Activated CD4-positive, CD25-positive, alpha-beta regulatory T cell treated with anti-CD3 and anti-CD28 coated beads, Interleukin-2, amount 50 U/mL, for 72 hours (primary cell): Measurements from ENCODE around the gene PCSK5.
"Not testable (repeated sequence)": the region's sequence is repeated elsewhere in the genome, so short reads cannot be mapped to it uniquely, and the experiment has no call there.

ENCODE experiments used
- DNase-seq: peaks from one replicate; pipeline ENCODE4 v3.0.0; 2021

PCSK5 gene

DNA sequence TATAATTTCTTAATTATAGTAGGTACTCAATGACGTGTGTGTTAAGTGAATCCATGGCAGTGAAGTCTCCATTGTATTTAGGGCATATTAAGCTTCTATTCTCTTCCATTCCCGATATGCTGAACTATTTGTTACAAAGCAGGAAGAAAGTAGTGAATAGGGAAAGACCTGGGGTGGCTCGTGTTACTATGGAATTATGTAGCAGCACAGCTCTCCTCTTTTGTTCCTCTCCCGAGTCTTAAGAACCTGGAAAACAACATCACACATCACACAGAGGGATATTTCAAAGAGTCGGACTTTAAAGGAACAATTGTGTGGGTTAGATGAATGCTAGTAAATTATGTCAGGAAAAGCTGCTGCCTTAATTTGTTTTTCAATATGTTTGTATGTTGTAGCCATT, 131.8 kb downstream of the PCSK5 start:
- no peak for DNase-seq

- DNase-seq, result no peak
Measured at GRCh38 chr9:76023715-76024195, 133.3 kb downstream of the PCSK5 start.

- DNase-seq, result no peak
Measured at GRCh38 chr9:76025286-76025685, 134.8 kb downstream of the PCSK5 start.

DNA sequence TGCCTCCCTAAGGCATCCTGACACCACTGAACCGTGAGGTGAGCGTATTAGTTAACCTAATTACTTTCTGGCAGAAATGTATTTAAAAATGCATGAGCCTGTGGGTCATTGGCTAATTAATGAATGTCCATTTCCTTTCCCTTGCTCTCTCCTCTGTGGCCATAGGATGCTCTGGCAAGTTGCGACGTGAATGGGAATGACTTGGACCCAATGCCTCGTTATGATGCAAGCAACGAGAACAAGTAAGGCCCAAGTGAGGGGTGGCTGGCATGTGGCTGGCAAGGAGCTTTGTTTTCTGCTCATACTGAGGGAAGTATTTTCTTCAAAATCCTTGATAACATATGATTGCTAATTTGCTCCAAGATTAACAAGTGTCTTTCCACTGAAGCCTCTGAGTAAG, 136.3 kb downstream of the PCSK5 start:
- DNase-seq, result no peak

DNA sequence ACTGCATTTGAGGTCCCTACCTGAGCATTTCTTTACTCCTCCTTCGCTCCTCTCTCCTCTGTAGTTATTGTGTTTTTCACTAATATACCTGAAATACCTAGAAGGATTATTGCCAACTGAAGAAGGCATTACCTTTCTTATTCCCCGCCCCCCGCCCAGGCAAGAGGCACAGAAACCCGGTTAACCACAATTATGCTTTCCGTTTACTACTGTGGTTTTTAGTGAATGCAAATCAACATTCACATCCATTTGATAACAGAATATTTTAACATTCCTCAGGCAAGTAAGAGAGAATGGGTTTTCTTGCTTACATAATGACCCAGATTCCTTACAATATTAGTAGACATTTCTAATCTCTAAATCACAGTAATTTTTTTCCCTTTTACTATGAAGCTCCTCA, 136.9 kb downstream of the PCSK5 start:
- DNase-seq, result no peak

- no peak for DNase-seq
Measured at GRCh38 chr9:76027861-76028260, 137.4 kb downstream of the PCSK5 start.

DNA sequence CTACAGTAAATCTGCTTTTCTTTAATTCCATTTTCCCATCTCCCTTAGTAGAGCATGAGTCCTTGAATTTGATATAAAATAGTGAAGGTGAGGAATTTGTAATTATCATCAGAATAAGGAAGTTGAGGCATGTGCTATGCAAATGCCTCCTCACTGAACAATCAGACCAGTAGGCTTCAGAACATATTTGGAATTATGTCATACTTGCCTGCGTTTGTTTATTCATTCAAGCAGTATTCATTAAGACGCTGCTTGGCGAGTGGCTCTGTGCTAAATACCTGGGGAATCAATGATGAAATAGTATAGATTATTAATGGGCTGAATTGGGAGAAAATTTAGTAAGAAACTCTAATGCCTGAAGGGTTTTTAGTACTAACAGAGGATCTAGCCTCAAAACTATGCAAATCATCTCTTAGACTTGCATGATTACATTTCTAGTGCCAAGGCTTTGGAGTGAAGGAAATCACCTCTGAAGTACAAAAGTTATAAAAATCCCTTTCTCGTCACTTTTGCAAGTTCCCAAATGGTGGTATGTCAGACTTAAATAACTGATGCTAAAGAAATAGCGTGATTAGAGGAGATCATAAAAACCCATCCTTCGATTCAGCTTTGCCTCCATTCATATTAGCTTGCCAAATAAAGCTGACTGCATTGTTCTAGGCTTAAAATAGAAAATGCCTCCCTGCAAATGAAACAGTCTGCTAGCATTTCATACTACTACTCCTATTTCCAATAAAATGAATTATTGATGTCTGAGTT, 141.7 kb downstream of the PCSK5 start:
- DNase-seq, result no peak

DNA sequence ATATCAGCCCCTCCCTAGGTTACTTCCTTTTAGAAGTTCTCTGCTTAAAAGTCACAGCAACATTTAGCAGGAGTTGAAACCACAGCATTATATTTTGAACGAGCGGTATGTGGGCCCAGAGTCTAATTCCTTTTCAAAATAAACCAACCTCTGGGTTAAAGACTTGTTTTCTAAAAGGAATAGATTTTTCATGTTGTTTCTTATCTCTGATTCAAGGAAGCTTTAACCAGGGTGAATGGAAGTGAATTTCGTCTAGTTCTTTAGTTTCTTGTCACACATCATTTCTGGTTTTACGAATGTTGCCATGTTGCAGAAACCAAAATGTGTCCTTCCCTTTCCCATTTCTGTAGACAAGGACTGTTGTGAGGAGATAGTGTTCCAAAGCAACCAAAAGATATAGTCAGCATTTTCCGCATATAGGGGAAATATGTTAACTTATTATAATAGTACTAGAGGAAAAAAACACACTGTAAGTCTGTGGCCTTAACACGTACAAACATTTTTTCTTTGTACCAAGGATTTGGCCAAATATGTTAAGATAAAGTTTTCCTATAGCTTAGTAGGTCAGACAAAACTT, 142.4 kb downstream of the PCSK5 start:
- no peak for DNase-seq

- no peak for DNase-seq
Measured at GRCh38 chr9:76034049-76034448, 143.6 kb downstream of the PCSK5 start.

GRCh38 chr9:76036762-76037161, 146.3 kb downstream of the PCSK5 start:
- DNase-seq, result no peak

GRCh38 chr9:76037587-76038225, 147.2 kb downstream of the PCSK5 start:
- DNase-seq, result no peak

DNA sequence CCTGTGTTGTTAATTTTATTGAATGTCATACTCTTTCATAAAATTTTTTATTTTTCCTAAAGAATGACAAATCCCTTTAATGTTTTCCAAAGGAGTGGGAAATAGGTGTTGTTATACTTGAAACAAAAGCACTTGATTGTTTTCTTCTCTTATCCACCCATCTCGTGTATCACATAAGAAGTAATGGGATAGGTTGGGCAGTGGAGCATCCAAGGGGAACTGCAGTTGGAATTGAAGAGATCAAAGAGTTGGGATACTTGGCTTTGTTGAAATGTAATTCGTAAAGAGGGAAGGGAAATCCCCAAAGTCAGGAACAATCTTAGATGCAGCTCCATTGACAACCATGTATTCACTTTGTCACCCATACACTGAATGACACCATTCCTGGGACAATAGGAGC, 148.0 kb downstream of the PCSK5 start:
- DNase-seq, result no peak

- no peak for DNase-seq
Measured at GRCh38 chr9:76044266-76044819, 153.9 kb downstream of the PCSK5 start.

- DNase-seq, result no peak
Measured at GRCh38 chr9:76045221-76045620, 154.7 kb downstream of the PCSK5 start.

DNA sequence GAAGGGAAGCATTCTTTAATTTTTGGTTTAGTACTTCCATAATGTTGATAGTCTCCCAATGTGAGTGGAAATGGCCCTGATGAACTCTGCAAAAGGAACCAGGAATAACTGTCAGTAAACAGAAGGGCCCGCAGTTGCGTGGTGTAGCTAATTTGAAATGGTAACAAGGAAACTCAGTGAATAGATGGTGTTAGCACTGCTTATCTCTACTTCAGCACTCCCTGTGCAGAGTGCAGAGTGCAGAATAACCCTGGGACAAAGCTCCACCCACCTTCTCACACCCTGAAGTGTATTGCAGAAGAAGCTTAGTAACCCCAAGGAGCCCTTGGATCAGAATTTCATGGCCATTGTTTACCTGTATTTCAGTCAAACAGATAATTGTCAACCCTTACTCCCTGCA, 158.9 kb downstream of the PCSK5 start:
- no peak for DNase-seq

DNA sequence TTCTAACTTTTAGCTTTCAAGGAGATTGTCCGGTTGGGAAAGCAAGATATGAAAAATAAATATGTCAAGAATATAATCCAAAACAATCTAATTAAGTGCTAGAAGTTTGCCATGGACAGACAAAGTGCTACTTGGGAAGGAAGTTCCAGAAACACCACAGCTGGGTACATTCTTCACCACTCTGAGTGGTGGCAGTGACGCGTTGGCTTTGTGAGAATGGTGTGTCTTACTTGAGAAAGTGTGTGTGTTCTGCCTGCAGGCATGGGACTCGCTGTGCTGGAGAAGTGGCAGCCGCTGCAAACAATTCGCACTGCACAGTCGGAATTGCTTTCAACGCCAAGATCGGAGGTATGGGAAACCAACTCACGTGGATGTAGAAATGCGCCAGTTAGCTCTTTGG, 177.2 kb downstream of the PCSK5 start:
- no peak for DNase-seq

- no peak for DNase-seq
Measured at GRCh38 chr9:76077537-76077936, 187.1 kb downstream of the PCSK5 start.

- DNase-seq, result not testable (repeated sequence)
Measured at GRCh38 chr9:76081281-76081680, 190.8 kb downstream of the PCSK5 start.

DNA sequence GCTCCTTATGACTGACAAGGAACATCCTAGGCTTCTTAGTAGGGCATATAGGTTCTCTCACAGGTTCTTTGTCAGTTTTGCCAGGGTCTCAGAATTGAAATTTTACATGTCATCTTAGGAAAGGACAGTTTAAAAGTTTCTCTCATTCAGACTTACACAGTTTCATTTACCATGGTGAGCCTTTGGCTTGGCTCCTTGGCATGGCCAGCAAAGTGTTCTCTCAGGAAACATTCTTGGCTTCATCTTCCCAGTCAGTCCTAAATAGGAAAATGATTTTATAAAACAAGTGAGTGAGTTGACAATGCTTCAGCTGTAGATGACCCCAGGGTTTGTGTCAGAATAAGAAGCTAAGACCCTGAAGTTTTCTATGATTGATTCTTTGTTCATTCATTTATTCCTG, 191.6 kb downstream of the PCSK5 start:
- DNase-seq, result no peak

- no peak for DNase-seq
Measured at GRCh38 chr9:76085596-76085995, 195.1 kb downstream of the PCSK5 start.

DNA sequence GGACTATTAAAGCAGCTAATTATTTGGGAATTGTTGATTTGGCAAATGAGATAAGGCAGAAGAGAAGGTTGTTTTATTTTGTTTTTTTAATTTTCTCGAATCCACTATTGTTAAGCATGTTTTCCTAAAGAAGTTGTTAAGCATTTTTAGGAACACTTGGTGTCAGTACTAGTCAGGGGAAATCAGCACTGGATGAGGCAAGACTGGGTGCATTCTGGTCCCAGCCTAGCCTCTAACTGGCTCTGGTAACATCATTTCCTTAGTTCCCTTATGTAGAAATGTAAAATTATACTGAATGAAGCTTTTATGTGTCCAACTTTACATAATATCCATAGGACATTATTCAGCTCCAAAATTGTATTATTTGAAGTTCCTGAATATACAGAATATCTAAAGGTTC, 196.1 kb downstream of the PCSK5 start:
- DNase-seq, result no peak

DNA sequence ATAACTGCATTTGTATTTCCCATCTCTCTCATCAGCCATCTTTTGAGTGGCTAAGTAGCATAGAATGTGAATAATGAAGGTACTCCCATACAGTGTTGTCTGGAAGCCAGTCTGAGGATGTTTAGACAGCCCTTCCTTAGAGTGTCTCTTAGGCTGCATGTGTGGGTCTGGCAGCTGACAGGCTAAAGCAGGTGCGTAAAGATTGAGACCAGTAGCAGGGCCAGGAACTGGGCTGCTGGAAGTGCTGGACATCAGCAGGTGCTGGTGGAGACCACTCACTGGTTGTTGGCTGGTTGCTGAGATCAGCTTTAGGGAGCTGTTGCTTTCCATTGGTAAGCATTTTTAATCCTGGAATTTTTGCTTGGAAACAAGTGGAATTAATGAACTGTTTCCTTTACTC, 197.5 kb downstream of the PCSK5 start:
- DNase-seq, result no peak

GRCh38 chr9:76090330-76090729, 199.9 kb downstream of the PCSK5 start:
- no peak for DNase-seq

- DNase-seq, result no peak
Measured at GRCh38 chr9:76090909-76091308, 200.4 kb downstream of the PCSK5 start.
